HCEC 1CT (cell line): Measurements from ENCODE around the gene EPHA1.
"Not testable (repeated sequence)": the region's sequence is repeated elsewhere in the genome, so short reads cannot be mapped to it uniquely, and the experiment has no call there.

Experiments used
- DNase-seq: peaks from one replicate; pipeline ENCODE4 v3.0.0-alpha.2; 2017

The EPHA1 gene

GRCh38 chr7:143429770-143430698, 21.4 kb upstream of the EPHA1 start:
- peak; percentile 75 for DNase-seq

GRCh38 chr7:143426479-143427142, 18.0 kb upstream of the EPHA1 start:
- no peak for DNase-seq

GRCh38 chr7:143424476-143424875, 15.8 kb upstream of the EPHA1 start:
- DNase-seq, result not testable (repeated sequence)

- DNase-seq, result no peak
Observed at GRCh38 chr7:143422033-143422432, 13.4 kb upstream of the EPHA1 start.

DNA sequence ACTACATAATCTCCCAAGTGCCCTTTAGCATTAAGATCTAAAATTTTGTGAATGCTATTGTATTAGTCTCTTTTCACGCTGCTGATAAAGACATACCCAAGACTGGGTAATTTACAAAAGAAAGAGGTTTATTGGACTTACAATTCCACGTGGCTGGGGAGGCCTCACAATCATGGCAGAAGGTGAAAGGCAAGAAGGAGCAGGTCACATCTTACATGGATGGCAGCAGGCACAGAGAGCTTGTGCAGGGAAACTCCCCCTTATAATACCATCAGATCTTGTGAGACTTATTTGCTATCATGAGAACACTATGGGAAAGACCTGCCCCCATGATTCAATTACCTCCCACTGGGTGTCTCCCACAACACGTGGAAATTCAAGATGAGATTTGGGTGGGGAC, 12.0 kb upstream of the EPHA1 start:
- not testable (repeated sequence) for DNase-seq

DNA sequence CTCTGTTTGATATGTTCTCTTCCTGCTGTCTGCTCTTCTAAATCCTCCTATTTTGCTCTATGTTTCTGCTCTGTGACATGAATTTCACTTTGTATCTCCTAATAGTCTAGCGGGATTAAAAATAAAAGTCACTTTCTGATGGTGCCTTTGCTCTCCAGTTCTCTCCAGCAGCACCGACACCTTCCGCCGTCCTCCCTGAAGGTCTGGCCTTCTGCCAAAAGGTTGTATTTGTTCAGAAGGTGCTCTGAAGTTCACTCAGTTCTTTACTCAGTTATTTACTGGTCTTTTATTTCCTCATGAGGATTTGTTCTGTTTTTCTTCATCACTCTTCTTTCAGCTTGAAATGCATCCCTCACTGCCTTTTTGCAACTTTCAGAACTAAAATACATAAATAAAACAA, 11.2 kb upstream of the EPHA1 start:
- no peak for DNase-seq

GRCh38 chr7:143418681-143419458, 10.2 kb upstream of the EPHA1 start:
- no peak for DNase-seq

DNA sequence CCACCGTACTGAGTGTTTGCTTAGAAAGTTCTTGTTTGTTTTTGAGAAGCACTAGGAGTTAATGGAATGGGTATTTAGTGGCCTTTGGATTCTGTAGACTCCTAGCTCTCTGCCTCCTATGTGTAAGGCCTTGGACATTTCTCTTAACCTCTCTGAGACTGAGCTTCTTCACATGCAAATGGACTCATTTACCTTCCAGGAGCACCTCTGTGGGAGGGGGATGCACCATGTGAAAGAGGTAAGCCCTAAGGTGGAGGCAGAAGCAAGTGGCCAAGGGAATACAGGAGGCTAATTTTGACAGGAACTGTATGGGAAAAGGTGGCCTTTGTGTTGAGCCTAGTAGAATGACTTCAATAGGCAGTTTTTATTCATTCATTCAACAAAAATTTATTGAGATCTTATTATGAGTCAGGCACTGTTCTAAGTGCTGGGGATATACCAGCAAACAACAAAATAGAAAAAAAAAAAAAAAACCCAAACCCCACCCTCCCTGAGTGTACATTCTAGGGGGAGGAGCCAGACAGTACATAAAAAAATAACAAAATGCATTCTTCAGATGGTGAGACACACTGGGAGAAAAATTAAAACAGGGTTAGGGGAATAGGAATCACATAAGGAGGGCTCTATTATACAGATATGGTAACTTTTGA, 9.2 kb upstream of the EPHA1 start:
- DNase-seq, result peak; percentile 26

GRCh38 chr7:143416565-143417149, 8.0 kb upstream of the EPHA1 start:
- DNase-seq, result peak; percentile 41

GRCh38 chr7:143415742-143416397, 7.2 kb upstream of the EPHA1 start:
- peak; percentile 32 for DNase-seq

GRCh38 chr7:143415209-143415608, 6.6 kb upstream of the EPHA1 start:
- not testable (repeated sequence) for DNase-seq

DNA sequence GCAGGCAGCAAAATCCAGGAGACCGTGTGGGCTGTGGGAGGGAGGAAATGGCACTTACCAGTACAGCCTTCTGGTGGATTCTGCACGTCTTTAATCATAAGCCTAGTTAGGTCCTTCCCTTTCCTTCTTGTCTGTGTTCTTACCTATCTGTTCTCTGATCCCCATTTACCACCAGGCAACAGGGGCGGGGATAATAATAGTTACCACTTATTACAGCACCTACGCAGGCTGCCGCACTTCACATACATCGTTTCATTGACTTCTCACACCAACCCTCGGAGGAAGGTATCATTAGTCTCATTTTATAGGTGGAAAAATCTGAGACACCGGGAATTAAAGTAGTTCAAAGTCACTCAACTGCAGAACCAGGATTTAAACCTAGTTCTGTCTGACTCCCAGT, 4.5 kb upstream of the EPHA1 start:
- no peak for DNase-seq

GRCh38 chr7:143411976-143412708, 3.5 kb upstream of the EPHA1 start:
- DNase-seq, result no peak

- DNase-seq, result no peak
Observed at GRCh38 chr7:143410521-143411004, 1.9 kb upstream of the EPHA1 start.

DNA sequence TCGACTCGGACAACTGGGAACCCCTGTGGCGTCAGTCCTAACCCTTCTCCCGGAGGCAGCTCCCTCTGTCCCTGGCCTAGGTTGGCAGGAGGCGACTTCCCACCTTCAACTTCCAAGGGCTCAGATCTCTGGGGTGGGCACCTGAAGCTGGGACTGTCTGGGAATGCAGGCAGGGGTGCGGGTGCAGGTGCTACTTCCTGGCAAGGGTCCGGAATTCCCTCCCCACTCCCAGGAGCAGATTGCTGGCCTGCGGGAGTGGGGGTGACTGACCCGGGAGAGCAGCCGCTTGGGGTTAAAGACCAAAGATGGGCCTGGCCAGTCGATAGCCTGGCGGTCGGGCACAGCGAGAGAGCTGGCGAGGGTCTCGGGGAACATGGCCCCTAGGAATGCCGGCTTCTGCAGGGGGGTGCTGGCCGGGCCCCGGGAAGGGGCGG, 387 bp downstream of the EPHA1 start:
- DNase-seq, result no peak

DNA sequence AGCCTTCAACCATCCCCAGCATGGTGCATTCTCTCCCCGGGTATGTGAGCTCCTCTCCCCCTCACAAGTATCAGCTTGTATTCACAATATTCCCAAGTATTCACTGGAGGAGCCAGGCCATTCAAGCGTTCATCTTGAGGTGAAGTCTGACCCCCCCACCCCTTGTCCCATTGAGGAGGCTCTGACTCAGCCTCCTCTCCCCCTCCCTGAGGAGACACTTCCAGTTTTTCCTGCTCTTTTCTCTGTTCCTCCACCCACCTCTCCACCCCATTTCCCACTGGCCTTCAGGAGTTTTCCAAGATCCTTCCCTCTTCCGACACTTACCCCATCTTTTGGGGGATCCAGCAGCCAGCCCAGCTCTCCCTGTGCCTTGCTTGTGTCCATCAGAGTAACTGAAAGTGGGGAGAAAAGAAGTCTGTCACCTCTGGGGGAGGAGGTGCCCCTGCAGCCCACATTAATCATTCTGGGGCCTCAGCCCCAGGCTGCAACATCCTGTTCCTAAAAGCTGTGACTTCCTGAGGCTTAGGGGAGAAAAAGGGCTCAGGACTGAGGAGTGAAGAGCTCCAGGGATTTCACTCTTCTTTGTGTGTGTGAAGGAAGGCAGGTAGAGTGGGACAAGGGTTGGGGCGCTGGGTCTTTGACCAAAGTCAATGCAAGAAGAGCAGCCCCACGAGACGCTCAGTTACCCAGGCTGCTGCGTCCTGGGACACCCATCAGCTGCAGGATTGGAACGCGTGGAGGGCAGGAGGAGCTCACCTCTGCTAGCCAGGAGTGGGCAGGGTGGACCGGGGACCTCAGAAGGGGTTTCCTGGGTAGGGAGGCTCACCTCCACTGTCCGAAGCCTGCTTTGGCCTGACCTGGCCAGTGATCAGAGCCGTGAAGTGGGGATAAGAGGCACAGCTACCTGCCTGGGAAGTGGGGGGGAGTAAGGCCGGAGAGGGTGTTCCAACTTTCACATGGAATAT, 1.1 kb downstream of the EPHA1 start:
- no peak for DNase-seq

- no peak for DNase-seq
Observed at GRCh38 chr7:143406002-143406357, 2.7 kb downstream of the EPHA1 start.

GRCh38 chr7:143405173-143406001, 3.3 kb downstream of the EPHA1 start:
- peak; percentile 67 for DNase-seq

- not testable (repeated sequence) for DNase-seq
Observed at GRCh38 chr7:143402233-143402632, 6.4 kb downstream of the EPHA1 start.
